ENCODE measurements around the gene GRIN2A.

Gene GRIN2A

DNA sequence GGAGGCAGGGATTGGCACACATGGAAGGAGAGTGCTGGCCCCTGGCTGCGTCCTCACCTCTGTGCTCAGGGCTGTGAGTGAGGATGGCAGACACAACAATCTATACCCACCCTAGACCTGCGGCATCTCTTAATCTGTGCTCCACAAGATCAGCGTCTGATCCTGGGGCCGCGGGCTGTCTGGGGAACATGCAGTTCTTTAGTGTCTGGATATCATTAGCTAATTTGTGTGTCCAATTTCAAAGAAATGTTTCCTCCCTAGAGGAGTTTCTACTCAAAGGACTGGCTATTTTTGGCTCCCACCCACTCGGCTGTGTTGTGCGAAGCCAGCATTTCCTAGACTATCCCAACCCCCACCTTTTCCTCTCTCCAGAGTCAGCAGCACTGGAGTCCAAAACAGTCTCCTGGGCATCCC, 93.8 kb downstream of the GRIN2A start:
- no peak for DNase-seq

DNA sequence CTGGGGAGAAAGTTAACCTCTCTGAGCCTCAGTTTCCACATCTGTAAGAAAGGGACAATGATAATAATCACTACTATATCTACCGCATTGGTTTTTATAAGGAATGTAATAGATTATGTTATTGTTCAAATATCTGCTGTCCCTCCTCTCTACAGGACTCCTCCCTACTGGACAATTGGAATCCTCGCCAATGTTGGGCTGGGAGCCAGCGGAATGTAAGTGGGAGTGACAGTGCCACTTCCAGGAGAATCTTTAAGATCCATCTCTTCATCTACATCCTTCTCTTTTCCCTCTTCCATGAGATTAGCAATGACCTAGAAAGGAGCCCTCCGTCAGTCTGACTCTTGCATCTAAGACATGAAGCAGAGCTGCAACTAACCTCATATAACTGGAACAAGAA, 95.1 kb downstream of the GRIN2A start:
- H2BK5ac ChIP-seq (ENCODE audit: low read depth, low read length, poor library complexity, severe bottlenecking), result no peak overlapping the region
- no peak overlapping the region for H3K23ac ChIP-seq (ENCODE audit: low read length in 2 of 2)
- H3K9me3 ChIP-seq (ENCODE audit: control insufficient read depth, low read length), result peaks cover 5% of the 10 kb centered on the region
- no peaks in the 10 kb centered on the region for H3K79me1 ChIP-seq (replicated peaks; ENCODE audit: low read length, poor library complexity, severe bottlenecking)
- H3K4me2 ChIP-seq (ENCODE audit: low read length, poor library complexity, severe bottlenecking), result no peak overlapping the region
- no peak overlapping the region for H2BK15ac ChIP-seq (ENCODE audit: low read depth, poor library complexity, severe bottlenecking)
- DNase-seq, result no peak
- no peak overlapping the region for H3K4me3 ChIP-seq (ENCODE audit: insufficient read depth in 1 of 2, low read depth in 1 of 2, low read length in 2 of 2)
- H3K36me3 ChIP-seq (ENCODE audit: control insufficient read depth in 1 of 2, insufficient read depth in 2 of 2, low read depth in 1 of 2, low read length in 2 of 2), result no peaks in the 10 kb centered on the region
- H4K8ac ChIP-seq (ENCODE audit: low read length), result no peak overlapping the region
- no peaks in the 10 kb centered on the region for H3K4me1 ChIP-seq (ENCODE audit: control insufficient read depth, insufficient read depth, low read depth, low read length)
- H2BK12ac ChIP-seq (ENCODE audit: low read length in 2 of 2), result no peak overlapping the region
- H3K9ac ChIP-seq (ENCODE audit: low read length), result no peak overlapping the region
- 89% methylated on average over 3 of the region's 4 CpGs for WGBS
- no peak overlapping the region for H2AFZ ChIP-seq (ENCODE audit: low read depth, low read length)
- H3K14ac ChIP-seq (ENCODE audit: low read length in 2 of 2), result no peak overlapping the region
- H2AK5ac ChIP-seq (ENCODE audit: low read length, severe bottlenecking), result no peak overlapping the region
- H3K27me3 ChIP-seq (ENCODE audit: control insufficient read depth in 1 of 2, insufficient read depth in 1 of 2, low read length in 2 of 2), result no peaks in the 10 kb centered on the region
- no peak overlapping the region for H3K18ac ChIP-seq (ENCODE audit: low read depth in 1 of 2, low read length in 2 of 2)
- H4K91ac ChIP-seq (ENCODE audit: low read length), result no peak overlapping the region
- no peak overlapping the region for H2BK120ac ChIP-seq (ENCODE audit: low read depth, low read length)
- no peak overlapping the region for H3K4ac ChIP-seq (ENCODE audit: low read depth in 1 of 2, low read length in 2 of 2)
- H3K27ac ChIP-seq (ENCODE audit: low read length, poor library complexity, severe bottlenecking), result no peak overlapping the region

More for the DNA sequence above, 93.8 kb downstream of the GRIN2A start:
- Histone ChIP-seq H2BK15ac (ENCODE audit: low read depth, poor library complexity, severe bottlenecking) (no peak overlapping the region), H2BK5ac (ENCODE audit: low read depth, low read length, poor library complexity, severe bottlenecking) (no peak overlapping the region), H3K4me2 (ENCODE audit: low read length, poor library complexity, severe bottlenecking) (no peak overlapping the region), H2AFZ (ENCODE audit: low read depth, low read length) (no peak overlapping the region), H3K9me3 (ENCODE audit: control insufficient read depth, low read length) (peaks cover 5% of the 10 kb centered on the region), H3K23ac (ENCODE audit: low read length in 2 of 2) (no peak overlapping the region), H3K18ac (ENCODE audit: low read depth in 1 of 2, low read length in 2 of 2) (no peak overlapping the region), H3K4me3 (ENCODE audit: insufficient read depth in 1 of 2, low read depth in 1 of 2, low read length in 2 of 2) (peak overlapping the region in 1 of 2 experiments; percentile 44), H3K14ac (ENCODE audit: low read length in 2 of 2) (no peak overlapping the region), H3K79me1 (replicated peaks; ENCODE audit: low read length, poor library complexity, severe bottlenecking) (no peaks in the 10 kb centered on the region), H3K27me3 (ENCODE audit: control insufficient read depth in 1 of 2, insufficient read depth in 1 of 2, low read length in 2 of 2) (no peaks in the 10 kb centered on the region), H2BK12ac (ENCODE audit: low read length in 2 of 2) (no peak overlapping the region), H3K36me3 (ENCODE audit: control insufficient read depth in 1 of 2, insufficient read depth in 2 of 2, low read depth in 1 of 2, low read length in 2 of 2) (no peaks in the 10 kb centered on the region), H4K8ac (ENCODE audit: low read length) (no peak overlapping the region), H3K4me1 (ENCODE audit: control insufficient read depth, insufficient read depth, low read depth, low read length) (no peaks in the 10 kb centered on the region), H2BK120ac (ENCODE audit: low read depth, low read length) (no peak overlapping the region), H3K27ac (ENCODE audit: low read length, poor library complexity, severe bottlenecking) (no peak overlapping the region), H3K4ac (ENCODE audit: low read depth in 1 of 2, low read length in 2 of 2) (no peak overlapping the region), H2AK5ac (ENCODE audit: low read length, severe bottlenecking) (no peak overlapping the region), H3K9ac (ENCODE audit: low read length) (peak overlapping the region; percentile 51), H4K91ac (ENCODE audit: low read length) (peak overlapping the region; percentile 56)
- 36% methylated on average over 3 of the region's 7 CpGs for WGBS

DNA sequence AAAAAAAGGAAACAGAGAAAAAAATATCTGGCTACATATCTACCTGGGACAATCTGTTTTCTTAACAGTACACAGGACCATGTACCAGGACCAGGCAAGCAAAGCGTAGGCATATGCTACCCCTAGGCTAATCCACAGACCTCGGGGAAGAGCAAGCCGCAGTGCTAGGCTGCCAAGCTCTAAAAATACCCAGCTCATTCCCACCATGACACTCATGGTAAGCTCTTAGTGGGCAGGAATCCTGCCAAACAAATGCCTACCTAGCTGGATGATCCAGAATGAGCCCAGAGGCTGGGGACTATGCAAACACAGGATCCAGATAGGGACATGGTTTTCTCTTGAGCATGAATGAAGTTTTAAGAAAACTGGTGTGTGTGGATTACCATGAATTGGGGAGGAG, 95.6 kb downstream of the GRIN2A start:
- Histone ChIP-seq H3K9ac (ENCODE audit: low read length) (no peak overlapping the region), H3K27ac (ENCODE audit: low read length, poor library complexity, severe bottlenecking) (no peak overlapping the region), H4K91ac (ENCODE audit: low read length) (peak overlapping the region; percentile 39), H3K79me1 (replicated peaks; ENCODE audit: low read length, poor library complexity, severe bottlenecking) (no peaks in the 10 kb centered on the region), H3K4ac (ENCODE audit: low read depth in 1 of 2, low read length in 2 of 2) (no peak overlapping the region), H2BK15ac (ENCODE audit: low read depth, poor library complexity, severe bottlenecking) (no peak overlapping the region), H3K23ac (ENCODE audit: low read length in 2 of 2) (no peak overlapping the region), H3K4me1 (ENCODE audit: control insufficient read depth, insufficient read depth, low read depth, low read length) (no peaks in the 10 kb centered on the region), H3K4me2 (ENCODE audit: low read length, poor library complexity, severe bottlenecking) (no peak overlapping the region), H3K18ac (ENCODE audit: low read depth in 1 of 2, low read length in 2 of 2) (no peak overlapping the region), H2BK12ac (ENCODE audit: low read length in 2 of 2) (no peak overlapping the region), H3K4me3 (ENCODE audit: insufficient read depth in 1 of 2, low read depth in 1 of 2, low read length in 2 of 2) (no peak overlapping the region), H3K9me3 (ENCODE audit: control insufficient read depth, low read length) (peaks cover 5% of the 10 kb centered on the region), H2AFZ (ENCODE audit: low read depth, low read length) (no peak overlapping the region), H4K8ac (ENCODE audit: low read length) (no peak overlapping the region), H3K36me3 (ENCODE audit: control insufficient read depth in 1 of 2, insufficient read depth in 2 of 2, low read depth in 1 of 2, low read length in 2 of 2) (no peaks in the 10 kb centered on the region), H3K27me3 (ENCODE audit: control insufficient read depth in 1 of 2, insufficient read depth in 1 of 2, low read length in 2 of 2) (no peaks in the 10 kb centered on the region), H2BK120ac (ENCODE audit: low read depth, low read length) (no peak overlapping the region), H2AK5ac (ENCODE audit: low read length, severe bottlenecking) (no peak overlapping the region), H2BK5ac (ENCODE audit: low read depth, low read length, poor library complexity, severe bottlenecking) (no peak overlapping the region), H3K14ac (ENCODE audit: low read length in 2 of 2) (no peak overlapping the region)
- 48% methylated on average over 3 of the region's 3 CpGs for WGBS
- DNase-seq, result no peak

DNA sequence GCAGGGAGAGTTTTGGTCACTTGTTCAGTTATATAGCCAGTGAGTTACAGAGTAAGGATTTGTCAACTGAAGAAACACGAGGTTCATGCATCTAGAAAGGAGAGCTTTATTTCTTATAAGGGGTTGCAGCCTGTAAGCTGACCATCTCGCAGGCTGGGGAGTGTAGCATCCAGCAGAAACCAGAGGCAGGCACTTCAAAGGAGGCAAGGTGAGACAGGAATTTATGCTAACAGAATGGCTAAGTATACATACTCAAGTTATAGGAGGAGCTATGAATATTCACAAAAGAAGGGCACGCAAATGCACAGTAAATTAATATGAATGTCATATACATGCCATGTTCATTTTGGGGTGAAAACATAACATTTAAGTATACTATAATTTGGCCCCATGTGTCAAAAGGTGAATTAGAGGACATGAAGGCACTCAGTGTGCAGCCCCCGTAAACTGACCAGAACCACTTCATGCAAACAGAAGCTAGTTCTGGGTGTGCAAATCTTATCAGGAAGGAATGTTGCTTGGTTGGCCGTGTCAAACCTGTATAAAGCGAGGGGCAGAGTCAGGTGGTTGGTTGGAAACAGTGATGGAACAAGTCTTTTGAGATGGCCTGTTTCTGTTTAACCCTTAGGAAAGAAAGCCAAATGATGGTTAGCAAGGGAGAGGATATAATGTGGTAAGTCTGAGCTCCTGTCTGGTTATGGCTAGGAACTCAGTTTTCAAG, 97.0 kb downstream of the GRIN2A start:
- Histone ChIP-seq H3K14ac (ENCODE audit: low read length in 2 of 2) (no peak overlapping the region), H3K27ac (ENCODE audit: low read length, poor library complexity, severe bottlenecking) (no peak overlapping the region), H2BK5ac (ENCODE audit: low read depth, low read length, poor library complexity, severe bottlenecking) (no peak overlapping the region), H3K4me2 (ENCODE audit: low read length, poor library complexity, severe bottlenecking) (no peak overlapping the region), H4K8ac (ENCODE audit: low read length) (no peak overlapping the region), H3K23ac (ENCODE audit: low read length in 2 of 2) (no peak overlapping the region), H3K9me3 (ENCODE audit: control insufficient read depth, low read length) (no peaks in the 10 kb centered on the region), H3K79me1 (replicated peaks; ENCODE audit: low read length, poor library complexity, severe bottlenecking) (no peaks in the 10 kb centered on the region), H4K91ac (ENCODE audit: low read length) (no peak overlapping the region), H2AK5ac (ENCODE audit: low read length, severe bottlenecking) (no peak overlapping the region), H2BK15ac (ENCODE audit: low read depth, poor library complexity, severe bottlenecking) (no peak overlapping the region), H2BK12ac (ENCODE audit: low read length in 2 of 2) (no peak overlapping the region), H3K9ac (ENCODE audit: low read length) (no peak overlapping the region), H3K4me1 (ENCODE audit: control insufficient read depth, insufficient read depth, low read depth, low read length) (no peaks in the 10 kb centered on the region), H2AFZ (ENCODE audit: low read depth, low read length) (no peak overlapping the region), H2BK120ac (ENCODE audit: low read depth, low read length) (no peak overlapping the region), H3K36me3 (ENCODE audit: control insufficient read depth in 1 of 2, insufficient read depth in 2 of 2, low read depth in 1 of 2, low read length in 2 of 2) (no peaks in the 10 kb centered on the region), H3K4me3 (ENCODE audit: insufficient read depth in 1 of 2, low read depth in 1 of 2, low read length in 2 of 2) (no peak overlapping the region), H3K18ac (ENCODE audit: low read depth in 1 of 2, low read length in 2 of 2) (no peak overlapping the region), H3K27me3 (ENCODE audit: control insufficient read depth in 1 of 2, insufficient read depth in 1 of 2, low read length in 2 of 2) (no peaks in the 10 kb centered on the region), H3K4ac (ENCODE audit: low read depth in 1 of 2, low read length in 2 of 2) (no peak overlapping the region)
- 74% methylated on average over 5 of the region's 6 CpGs for WGBS
- no peak for DNase-seq
